ENCODE data around the gene NDUFA5.
A peak's percentile ranks its signal among the peaks of the same experiment; 100 is the strongest.
"Not testable (repeated sequence)": the region's sequence is repeated elsewhere in the genome, so short reads cannot be mapped to it uniquely, and the experiment has no call there.

Gene NDUFA5

DNA sequence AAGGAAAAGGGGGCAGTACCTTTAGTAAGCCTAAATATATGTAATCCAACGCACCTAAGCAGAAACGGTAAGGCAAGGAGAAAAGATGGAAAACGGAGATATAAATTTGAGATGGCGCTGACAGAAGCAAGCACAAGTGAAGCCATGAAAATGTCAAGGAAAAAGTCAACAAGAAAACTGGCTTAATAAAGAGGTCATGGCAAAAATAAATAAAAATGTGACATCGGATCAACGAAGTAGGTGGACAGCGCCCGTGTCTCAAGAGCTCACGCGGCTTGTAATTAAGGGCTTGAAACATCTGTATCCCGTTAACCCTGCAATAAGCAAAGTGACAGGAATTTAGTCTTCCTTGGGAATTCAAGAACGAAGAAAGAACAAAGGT lies 611 bp downstream of the NDUFA5 start:
- no peak for DNase-seq (ENCODE audit: low read depth in 2 of 2)

GRCh38 chr7:123555484-123555883 lies 2.1 kb downstream of the NDUFA5 start:
- no peak for DNase-seq (ENCODE audit: low read depth in 2 of 2)

DNA sequence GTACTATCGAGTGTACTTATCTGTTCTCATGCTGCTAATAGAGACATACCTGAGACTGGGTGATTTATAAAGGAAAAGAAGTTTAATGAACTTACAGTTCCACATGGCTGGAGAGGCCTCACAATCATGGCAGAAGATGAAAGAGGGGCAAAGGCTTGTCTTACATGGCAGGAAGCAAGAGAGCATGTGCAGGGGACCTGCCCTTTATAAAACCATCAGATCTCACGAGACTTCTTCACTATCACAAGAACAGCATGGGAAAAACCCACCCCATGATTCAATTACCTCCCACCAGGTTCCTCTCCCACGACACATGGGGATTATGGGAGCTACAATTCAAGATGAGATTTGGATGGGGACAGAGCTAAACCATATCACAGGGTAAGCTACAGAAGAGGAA lies 4.5 kb downstream of the NDUFA5 start:
- no peak for DNase-seq (ENCODE audit: low read depth in 2 of 2)

DNA sequence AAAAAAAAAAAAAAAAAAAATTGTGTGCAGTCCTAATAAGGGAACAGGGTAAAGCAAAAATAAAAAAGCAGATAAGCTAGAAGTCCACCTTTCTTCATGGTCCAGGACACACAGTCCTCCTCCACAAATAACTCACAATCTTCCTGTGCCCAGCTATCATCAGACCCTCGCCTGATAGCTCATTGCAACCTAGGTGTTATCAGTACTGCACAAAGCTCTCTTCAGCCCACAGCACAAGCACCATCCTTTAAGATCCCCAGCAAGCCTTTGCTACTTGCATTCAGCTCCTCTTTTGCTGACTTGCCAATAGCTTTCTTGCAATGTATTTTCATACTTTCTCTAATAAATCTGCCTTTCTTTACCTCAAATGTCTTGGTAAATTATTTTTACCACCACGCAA lies 5.0 kb downstream of the NDUFA5 start:
- no peak for DNase-seq (ENCODE audit: low read depth in 2 of 2)

- not testable (repeated sequence) for DNase-seq (ENCODE audit: low read depth in 2 of 2)
Observed at GRCh38 chr7:123552134-123552533, 5.5 kb downstream of the NDUFA5 start.

- DNase-seq (ENCODE audit: low read depth in 2 of 2), result no peak
Observed at GRCh38 chr7:123548406-123548805, 9.2 kb downstream of the NDUFA5 start.

DNA sequence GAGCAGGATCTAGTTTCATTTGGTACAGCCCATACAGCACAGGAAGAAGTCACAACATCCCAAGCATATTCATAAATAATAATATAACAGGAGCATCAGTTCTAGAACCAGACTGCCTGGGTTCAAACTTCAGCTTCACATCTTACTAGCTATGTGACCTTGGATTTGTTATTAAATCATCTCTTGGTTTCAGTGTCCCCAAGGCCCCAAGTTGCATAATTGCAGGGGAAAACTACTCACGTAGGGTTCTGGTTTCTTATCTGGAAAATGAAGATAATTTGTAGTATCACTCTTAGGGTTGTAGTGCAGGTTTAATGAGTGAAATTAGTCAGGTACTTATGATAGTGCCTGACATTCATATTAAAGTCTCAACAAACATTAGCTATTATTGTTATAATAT lies 17.7 kb downstream of the NDUFA5 start:
- DNase-seq (ENCODE audit: low read depth in 2 of 2), result no peak

DNA sequence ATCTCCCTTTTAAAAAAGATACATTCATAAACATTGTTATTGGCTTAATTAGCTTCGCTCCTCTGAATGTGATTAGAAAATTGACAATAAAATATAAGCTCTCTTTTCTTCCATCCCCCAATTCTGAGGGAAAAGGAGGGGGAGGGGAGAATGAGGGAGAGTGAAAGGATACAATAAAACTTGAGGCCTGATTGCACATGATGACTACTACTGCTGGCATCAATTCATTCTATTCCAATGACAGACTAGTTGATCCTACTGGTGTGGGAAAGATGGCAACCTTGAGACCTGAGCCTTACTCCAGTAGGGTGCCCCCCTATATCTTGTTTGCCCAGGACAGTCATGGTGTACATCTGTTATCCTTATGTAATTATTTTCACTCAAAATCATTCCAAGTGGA lies 18.7 kb downstream of the NDUFA5 start:
- DNase-seq (ENCODE audit: low read depth in 2 of 2), result no peak

- no peak for DNase-seq (ENCODE audit: low read depth in 2 of 2)
Observed at GRCh38 chr7:123538189-123538714, 19.4 kb downstream of the NDUFA5 start.

GRCh38 chr7:123537026-123537642 lies 20.5 kb downstream of the NDUFA5 start:
- no peak for DNase-seq (ENCODE audit: low read depth in 2 of 2)

GRCh38 chr7:123535517-123535916 lies 22.1 kb downstream of the NDUFA5 start:
- DNase-seq (ENCODE audit: low read depth in 2 of 2), result no peak

DNA sequence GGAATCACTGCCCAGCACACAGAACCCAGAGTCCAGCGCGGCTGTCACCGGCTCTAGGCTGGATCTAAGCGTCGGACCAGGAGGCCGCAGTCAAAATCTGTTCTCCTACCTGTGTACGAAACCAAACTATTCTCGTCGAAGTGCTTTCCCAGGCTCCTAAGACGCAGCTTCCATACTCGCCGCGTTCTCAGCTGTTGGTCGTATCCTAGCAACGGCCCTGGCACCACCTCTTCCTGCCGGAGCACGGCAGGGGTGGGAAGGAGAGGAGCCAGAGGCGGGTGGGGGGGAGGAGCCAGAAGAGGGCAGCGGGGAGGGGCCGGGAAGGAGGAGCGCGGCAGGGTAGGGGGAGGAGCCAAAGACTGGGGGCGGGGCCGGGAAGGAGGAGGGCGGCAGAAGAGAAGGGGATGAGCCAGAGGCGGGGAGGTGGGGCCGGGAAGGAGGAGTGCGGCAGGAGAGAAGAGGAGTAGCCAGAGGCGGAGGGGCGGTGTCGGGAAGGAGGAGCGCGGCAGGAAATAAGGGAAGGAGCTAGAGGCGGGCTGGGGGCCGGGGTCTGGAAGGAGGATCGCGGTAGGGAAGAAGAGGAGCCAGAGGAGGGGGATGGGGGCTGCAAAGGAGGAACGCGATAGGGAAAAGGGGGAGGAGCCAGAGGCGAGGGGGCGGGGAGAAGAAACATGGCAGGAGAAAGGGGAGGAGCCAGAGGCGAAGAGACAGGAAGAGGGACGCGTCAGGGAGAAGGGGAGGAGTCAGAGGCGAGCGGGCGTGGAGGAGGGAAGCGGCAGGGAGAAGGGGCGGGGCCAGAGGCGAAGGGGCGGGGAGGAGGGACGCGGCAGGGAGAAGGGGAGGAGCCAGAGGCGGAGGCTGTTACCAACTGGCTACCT lies 23.0 kb downstream of the NDUFA5 start, which contains the start of gene IQUB:
Gene IQUB, minus strand, starts transcription at position 213 of the 878 bp plus-strand sequence. CDS start 22,255 bp downstream, outside the sequence.
- DNase-seq (ENCODE audit: low read depth in 2 of 2), result peak; percentile 94 to 97

GRCh38 chr7:123533929-123534382 lies 23.7 kb downstream of the NDUFA5 start:
- DNase-seq (ENCODE audit: low read depth in 2 of 2), result no peak

DNA sequence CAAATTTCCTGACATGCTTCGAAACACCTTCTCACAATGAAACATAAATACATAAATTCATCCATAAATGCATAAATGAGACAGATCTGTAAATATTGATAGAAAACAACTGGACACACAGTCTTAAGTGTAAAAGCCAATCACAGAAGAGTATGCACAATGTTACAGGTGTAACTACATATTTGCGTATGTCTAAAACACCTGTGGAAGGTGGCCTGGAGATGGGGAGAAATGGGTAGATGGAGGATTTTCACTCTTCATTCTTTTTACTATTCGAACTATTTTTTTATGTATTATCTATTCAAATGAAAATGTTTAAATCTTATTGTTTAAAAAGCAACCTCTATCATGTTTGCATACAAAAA lies 24.1 kb downstream of the NDUFA5 start:
- DNase-seq (ENCODE audit: low read depth in 2 of 2), result no peak

GRCh38 chr7:123532788-123533552 lies 24.6 kb downstream of the NDUFA5 start:
- not testable (repeated sequence) for DNase-seq (ENCODE audit: low read depth in 2 of 2)

GRCh38 chr7:123532343-123532742 lies 25.3 kb downstream of the NDUFA5 start:
- not testable (repeated sequence) for DNase-seq (ENCODE audit: low read depth in 2 of 2)

GRCh38 chr7:123530035-123530591 lies 27.5 kb downstream of the NDUFA5 start:
- not testable (repeated sequence) for DNase-seq (ENCODE audit: low read depth in 2 of 2)

DNA sequence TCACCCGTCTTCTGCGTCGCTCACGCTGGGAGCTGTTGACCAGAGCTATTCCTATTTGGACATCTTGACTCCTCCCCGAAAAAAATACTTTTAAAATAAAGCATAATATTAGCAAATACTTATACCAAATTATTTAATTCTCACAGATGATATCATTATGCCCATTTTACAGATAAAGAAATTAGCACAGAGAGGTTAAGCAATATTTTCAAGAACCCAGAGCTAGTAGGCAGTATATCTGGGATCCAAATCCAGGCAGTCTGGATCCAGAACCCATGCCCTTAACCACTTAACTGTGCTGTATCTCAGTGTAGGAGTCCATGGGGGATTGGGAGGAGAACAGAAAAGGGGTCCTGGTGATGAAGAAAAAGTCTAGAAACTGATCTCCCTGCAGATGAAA lies 29.4 kb downstream of the NDUFA5 start:
- DNase-seq (ENCODE audit: low read depth in 2 of 2), result no peak

- DNase-seq (ENCODE audit: low read depth in 2 of 2), result not testable (repeated sequence)
Observed at GRCh38 chr7:123527712-123528225, 29.8 kb downstream of the NDUFA5 start.

DNA sequence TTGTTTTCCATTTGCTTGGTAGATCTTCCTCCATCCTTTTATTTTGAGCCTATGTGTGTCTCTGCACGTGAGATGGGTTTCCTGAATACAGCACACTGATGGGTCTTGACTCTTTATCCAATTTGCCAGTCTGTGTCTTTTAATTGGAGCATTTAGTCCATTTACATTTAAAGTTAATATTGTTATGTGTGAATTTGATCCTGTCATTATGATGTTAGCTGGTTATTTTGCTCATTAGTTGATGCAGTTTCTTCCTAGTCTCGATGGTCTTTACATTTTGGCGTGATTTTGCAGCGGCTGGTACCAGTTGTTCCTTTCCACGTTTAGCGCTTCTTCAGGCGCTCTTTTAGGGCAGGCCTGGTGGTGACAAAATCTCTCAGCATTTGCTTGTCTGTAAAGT lies 31.1 kb downstream of the NDUFA5 start:
- not testable (repeated sequence) for DNase-seq (ENCODE audit: low read depth in 2 of 2)

GRCh38 chr7:123522066-123522465 lies 35.6 kb downstream of the NDUFA5 start:
- DNase-seq (ENCODE audit: low read depth in 2 of 2), result no peak
